GM23338 (cell line): Measurements from ENCODE around the gene RTL1. TPM values are rescaled to one million over a fixed set of nuclear protein-coding genes. Genes with fewer than 3 reads are reported as not detected.

Experiments used
- ATAC-seq: fragments of 200-7000 bp; cut with Tn5 transposase; 3 replicates; pipeline ENCODE4 v1.9.1; 2020
- DNase-seq: peaks from one replicate; pipeline ENCODE4 v3.0.0-alpha.2; 2015; ENCODE audit warnings: low spot score
- H2AFZ ChIP-seq: fragments of 200-600 bp; sonication (generic); 2 replicates; pipeline ENCODE4 v1.8.0; 2016; ENCODE audit warnings: antibody characterized with exemption, mild to moderate bottlenecking, moderate library complexity
- H3F3A ChIP-seq: fragments of 200-600 bp; sonication (generic); replicated peaks from 2 replicates; pipeline ENCODE4 v1.8.0; 2017; ENCODE audit warnings: antibody characterized with exemption, mixed run types, low read depth
- H3K27ac ChIP-seq: fragments of 200-600 bp; sonication (generic); 2 replicates; pipeline ENCODE4 v1.6.1; 2016; ENCODE audit warnings: low read depth
- H3K27me3 ChIP-seq: fragments of 200-600 bp; sonication (generic); 2 replicates; pipeline ENCODE4 v1.8.0; 2016; ENCODE audit warnings: mild to moderate bottlenecking, mixed run types, moderate library complexity; ENCODE audit not compliant: insufficient read depth
- H3K36me3 ChIP-seq: fragments of 200-600 bp; sonication (generic); 2 replicates; pipeline ENCODE4 v1.8.0; 2016; ENCODE audit warnings: mild to moderate bottlenecking; ENCODE audit not compliant: insufficient read depth
- H3K4me1 ChIP-seq: fragments of 200-600 bp; sonication (generic); 2 replicates; pipeline ENCODE4 v1.8.0; 2016; ENCODE audit warnings: mild to moderate bottlenecking, moderate library complexity; ENCODE audit not compliant: insufficient read depth
- H3K4me2 ChIP-seq: fragments of 200-600 bp; sonication (generic); 2 replicates; pipeline ENCODE4 v1.7.1; 2017; ENCODE audit warnings: mixed run types
- H3K4me3 ChIP-seq: fragments of 200-600 bp; sonication (generic); 2 replicates; pipeline ENCODE4 v1.6.1; 2016; ENCODE audit warnings: mixed run types
- H3K79me2 ChIP-seq: fragments of 200-600 bp; sonication (generic); replicated peaks from 2 replicates; pipeline ENCODE4 v1.8.0; 2017; ENCODE audit warnings: mild to moderate bottlenecking; ENCODE audit not compliant: insufficient read depth
- H3K9me2 ChIP-seq: fragments of 200-600 bp; sonication (generic); 2 replicates; pipeline ENCODE4 v1.8.0; 2017; ENCODE audit not compliant: insufficient read depth
- H4K20me1 ChIP-seq: fragments of 200-600 bp; sonication (generic); replicated peaks from 2 replicates; pipeline ENCODE4 v1.8.0; 2017; ENCODE audit warnings: mild to moderate bottlenecking; ENCODE audit not compliant: insufficient read depth
- H3K27ac Mint-ChIP-seq: 2 replicates; pipeline ENCODE4 v1.8.0; 2020; ENCODE audit warnings: inconsistent platforms, mild to moderate bottlenecking, moderate library complexity, mixed read lengths
- H3K27me3 Mint-ChIP-seq: 3 replicates; pipeline ENCODE4 v1.8.0; 2022; ENCODE audit warnings: low read depth, mild to moderate bottlenecking, moderate library complexity, mixed read lengths, inconsistent platforms; ENCODE audit not compliant: insufficient read depth, poor library complexity
- H3K36me3 Mint-ChIP-seq: 3 replicates; pipeline ENCODE4 v1.8.0; 2021; ENCODE audit warnings: low read depth, mild to moderate bottlenecking, inconsistent platforms, moderate library complexity, mixed read lengths
- H3K4me1 Mint-ChIP-seq: 3 replicates; pipeline ENCODE4 v1.8.0; 2020; ENCODE audit warnings: mild to moderate bottlenecking, inconsistent platforms, mixed read lengths
- H3K4me3 Mint-ChIP-seq: 3 replicates; pipeline ENCODE4 v1.8.0; 2021; ENCODE audit warnings: moderate library complexity, mild to moderate bottlenecking, inconsistent platforms, mixed read lengths
- H3K9me3 Mint-ChIP-seq: 3 replicates; pipeline ENCODE4 v1.8.0; 2020; ENCODE audit warnings: moderate library complexity, mild to moderate bottlenecking, inconsistent platforms, mixed read lengths
- CREB1 ChIP-seq: fragments of 250-450 bp; sonication (Bioruptor Pico); IDR thresholded peaks from 2 replicates; pipeline ENCODE4 v1.5.0; 2020; ENCODE audit warnings: low read depth, mild to moderate bottlenecking, moderate library complexity
- CTCF ChIP-seq, 2 experiments: fragments of 200-600 bp in 1 of 2; sonication (generic) in 1 of 2; conservative IDR thresholded peaks; 2 replicates each; pipeline versions ENCODE4 v1.5.1 to v1.6.1; 2016 to 2017; ENCODE audit warnings: antibody characterized with exemption in 2 of 2, low read depth in 2 of 2, mild to moderate bottlenecking in 2 of 2, moderate library complexity in 1 of 2
- EZH2 ChIP-seq: fragments of 200-600 bp; sonication (generic); IDR thresholded peaks from one replicate; pipeline ENCODE4 v1.8.0; 2017; ENCODE audit warnings: antibody characterized with exemption, mild to moderate bottlenecking, low read depth; ENCODE audit not compliant: unreplicated experiment
- EZH2phosphoT487 ChIP-seq: fragments of 200-600 bp; sonication (generic); IDR thresholded peaks from one replicate; pipeline ENCODE4 v1.8.1; 2018; ENCODE audit warnings: antibody characterized with exemption; ENCODE audit not compliant: unreplicated experiment
- JUNB ChIP-seq: IDR thresholded peaks from one replicate; pipeline ENCODE4 v1.6.1; 2016; ENCODE audit warnings: antibody characterized with exemption; ENCODE audit not compliant: unreplicated experiment
- NANOG ChIP-seq: IDR thresholded peaks from 2 replicates; pipeline ENCODE4 v1.6.1; 2016; ENCODE audit warnings: antibody characterized with exemption, borderline replicate concordance
- POLR2AphosphoS5 ChIP-seq: IDR thresholded peaks from 2 replicates; pipeline ENCODE4 v1.6.1; 2016; ENCODE audit warnings: antibody characterized with exemption, low read depth
- STAT1 ChIP-seq: IDR thresholded peaks from one replicate; pipeline ENCODE4 v1.6.1; 2016; ENCODE audit warnings: antibody characterized with exemption; ENCODE audit not compliant: unreplicated experiment
- ZNF114 ChIP-seq: fragments of 250-450 bp; sonication (Bioruptor Pico); IDR thresholded peaks from 2 replicates; pipeline ENCODE4 v1.5.0; 2020; ENCODE audit warnings: mild to moderate bottlenecking, moderate library complexity
- ZNF331 ChIP-seq: fragments of 250-450 bp; sonication (Bioruptor Pico); IDR thresholded peaks from 2 replicates; pipeline ENCODE4 v1.5.0; 2020; ENCODE audit warnings: low read depth, mild to moderate bottlenecking, moderate library complexity
- ZNF462 ChIP-seq: fragments of 250-450 bp; sonication (Bioruptor Pico); IDR thresholded peaks from 2 replicates; pipeline ENCODE4 v1.5.0; 2020; ENCODE audit warnings: mild to moderate bottlenecking, moderate library complexity
- polyA plus RNA-seq: library from polyadenylated mRNA; unstranded; fragments of >200 nt; fragmentation: Nextera tagmentation; extraction: Ambion mirVana; gene quantifications from 2 replicates; pipeline ENCODE4 v1.2.1, GENCODE V29; 2016
- total RNA-seq: library from RNA; depleted of rRNA; stranded (reverse); fragments of >200 nt; shearing (Covaris generic); gene quantifications from 2 replicates; pipeline ENCODE4 v1.2.3, GENCODE V29; 2014

The RTL1 gene
- total and polyA plus RNA-seq, 2 experiments from 2014 or later, result not detected

GRCh38 chr14:100874051-100874410 lies 29.5 kb downstream of the RTL1 start (continued):
- TF ChIP-seq ZNF114 (CRISPR knock-in tag) (no peak), NANOG (no peak), EZH2phosphoT487 (no peak), POLR2AphosphoS5 (no peak), ZNF331 (no peak), JUNB (no peak), EZH2 (no peak), STAT1 (no peak)

GRCh38 chr14:100873096-100873482 lies 30.4 kb downstream of the RTL1 start:
- Histone ChIP-seq H3K36me3 (no peaks in the 10 kb centered on the region), H3K27me3 (no peaks in the 10 kb centered on the region), H3K9me2 (no peaks in the 10 kb centered on the region), H4K20me1 (no peaks in the 10 kb centered on the region), H3F3A (no peaks in the 10 kb centered on the region), H3K4me2 (no peak overlapping the region), H3K27ac (no peak overlapping the region), H3K4me3 (no peak overlapping the region), H2AFZ (no peak overlapping the region), H3K4me1 (no peaks in the 10 kb centered on the region), H3K79me2 (no peaks in the 10 kb centered on the region)
- Mint-ChIP-seq H3K4me3 (no peak overlapping the region), H3K36me3 (peaks cover 11% of the 10 kb centered on the region), H3K27me3 (peaks cover 19% of the 10 kb centered on the region), H3K4me1 (no peaks in the 10 kb centered on the region), H3K9me3 (peaks cover 24% of the 10 kb centered on the region), H3K27ac (no peak overlapping the region)
- ATAC-seq (no peak), DNase-seq (no peak)
- TF ChIP-seq ZNF462 (no peak), CREB1 (CRISPR knock-in tag) (no peak), EZH2phosphoT487 (no peak), POLR2AphosphoS5 (no peak), EZH2 (no peak), CTCF (conservative IDR thresholded peaks at IDR 0.05; ENCODE audit: low read depth in 2 of 2) (no peak), ZNF331 (no peak), NANOG (no peak)
